ENCODE results near the gene STYXL1. TPM values are rescaled to one million over a fixed set of nuclear protein-coding genes. Genes with fewer than 3 reads are reported as not detected.
A peak's percentile ranks its signal among the peaks of the same experiment; 100 is the strongest.

The STYXL1 gene
- total RNA-seq, 1 donor from 2014 or later = 28.5 TPM

DNA sequence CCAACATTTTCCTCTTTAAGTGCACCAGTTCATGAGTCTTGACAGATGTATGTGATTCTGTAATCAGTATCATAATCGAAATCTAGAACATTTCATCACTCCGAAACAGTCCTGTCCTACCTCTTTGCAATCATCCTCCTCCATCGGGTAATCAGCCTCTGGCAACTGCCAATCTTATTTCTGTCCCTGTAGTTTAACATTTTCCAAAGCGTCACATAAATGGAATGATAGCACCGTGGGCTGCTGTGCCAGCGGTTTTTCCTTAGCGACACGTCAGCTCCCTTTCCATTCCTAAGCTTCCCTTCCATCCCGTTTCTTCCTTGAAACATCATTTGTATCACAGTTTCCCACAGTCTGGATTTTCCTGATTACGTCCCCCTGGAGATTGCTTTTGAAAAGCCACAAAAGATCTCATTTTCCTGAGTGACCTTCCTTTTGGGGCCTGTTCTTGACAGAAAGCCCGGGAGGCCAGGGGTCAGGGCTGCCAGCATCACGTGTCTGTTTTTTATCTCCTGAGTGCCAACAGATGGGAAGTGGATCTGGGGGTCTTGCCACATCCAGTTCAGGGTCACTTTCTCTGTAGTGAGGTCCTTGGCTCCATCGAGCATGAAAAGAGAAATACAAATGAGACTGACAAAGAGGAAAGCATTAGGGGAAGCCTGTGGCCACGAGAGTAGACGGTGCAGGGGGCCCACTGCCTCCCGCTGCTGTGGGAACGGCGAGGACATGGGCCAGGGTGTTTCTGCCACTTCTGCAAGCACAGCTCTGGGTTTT lies 85.0 kb downstream of the STYXL1 start:
- H3K9me3 Mint-ChIP-seq (ENCODE audit: low read depth) = no peaks in the 10 kb centered on the region
- peak overlapping the region; percentile 98 for H3K27ac Mint-ChIP-seq (ENCODE audit: unreplicated experiment)
- no peaks in the 10 kb centered on the region for H3K27me3 Mint-ChIP-seq (ENCODE audit: low read depth)
- H3K4me3 Mint-ChIP-seq (ENCODE audit: unreplicated experiment) = peak overlapping the region; percentile 21
- peaks cover 5% of the 10 kb centered on the region for H3K36me3 Mint-ChIP-seq (ENCODE audit: low read depth)
- H3K4me1 Mint-ChIP-seq (ENCODE audit: low read depth) = peaks cover 29% of the 10 kb centered on the region
- TF ChIP-seq, protein P1, sequence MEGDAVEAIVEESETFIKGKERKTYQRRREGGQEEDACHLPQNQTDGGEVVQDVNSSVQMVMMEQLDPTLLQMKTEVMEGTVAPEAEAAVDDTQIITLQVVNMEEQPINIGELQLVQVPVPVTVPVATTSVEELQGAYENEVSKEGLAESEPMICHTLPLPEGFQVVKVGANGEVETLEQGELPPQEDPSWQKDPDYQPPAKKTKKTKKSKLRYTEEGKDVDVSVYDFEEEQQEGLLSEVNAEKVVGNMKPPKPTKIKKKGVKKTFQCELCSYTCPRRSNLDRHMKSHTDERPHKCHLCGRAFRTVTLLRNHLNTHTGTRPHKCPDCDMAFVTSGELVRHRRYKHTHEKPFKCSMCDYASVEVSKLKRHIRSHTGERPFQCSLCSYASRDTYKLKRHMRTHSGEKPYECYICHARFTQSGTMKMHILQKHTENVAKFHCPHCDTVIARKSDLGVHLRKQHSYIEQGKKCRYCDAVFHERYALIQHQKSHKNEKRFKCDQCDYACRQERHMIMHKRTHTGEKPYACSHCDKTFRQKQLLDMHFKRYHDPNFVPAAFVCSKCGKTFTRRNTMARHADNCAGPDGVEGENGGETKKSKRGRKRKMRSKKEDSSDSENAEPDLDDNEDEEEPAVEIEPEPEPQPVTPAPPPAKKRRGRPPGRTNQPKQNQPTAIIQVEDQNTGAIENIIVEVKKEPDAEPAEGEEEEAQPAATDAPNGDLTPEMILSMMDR (IDR thresholded peaks at IDR 0.05) = no peak
- no peak for DNase-seq (ENCODE audit: low spot score)

DNA sequence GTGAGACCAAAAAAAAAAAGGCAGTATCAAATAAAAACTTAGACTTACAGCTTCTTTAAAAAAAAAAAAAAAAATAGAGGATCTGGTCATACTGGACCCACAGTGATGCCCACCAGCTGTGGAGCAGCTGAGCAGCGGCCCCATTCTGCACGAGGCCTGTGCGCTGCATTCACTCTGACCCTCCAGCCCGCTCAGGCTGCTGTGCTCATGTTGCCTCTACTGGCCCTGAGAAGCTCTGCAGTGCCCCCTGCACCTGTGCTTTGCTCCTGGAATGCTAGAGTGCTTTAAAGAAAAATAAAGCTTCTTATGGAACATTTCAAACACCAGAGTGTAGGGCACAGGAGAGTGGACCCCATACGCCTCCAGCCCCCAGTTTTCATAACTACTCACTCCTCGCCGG lies 86.6 kb downstream of the STYXL1 start:
- H3K4me1 Mint-ChIP-seq (ENCODE audit: low read depth) = peaks cover 42% of the 10 kb centered on the region

DNA sequence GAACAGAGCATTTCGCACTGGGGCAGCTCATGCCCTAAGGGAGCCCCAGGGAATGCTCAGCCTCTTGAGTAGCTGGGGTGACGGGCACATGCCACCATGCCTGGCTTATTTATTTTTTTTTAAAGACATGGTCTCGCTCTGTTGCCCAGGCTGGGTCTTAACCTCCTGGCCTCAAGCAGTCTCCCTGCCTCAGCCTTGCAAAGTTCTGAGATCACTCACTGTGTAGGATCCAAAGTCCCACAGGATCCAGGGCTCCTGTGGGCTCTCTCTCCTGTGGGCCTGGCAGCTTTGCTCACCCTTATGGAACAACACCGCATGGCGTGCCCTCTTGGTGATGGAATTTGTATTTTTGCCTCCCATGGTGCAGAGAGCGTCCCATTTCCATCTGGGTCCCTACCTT lies 87.4 kb downstream of the STYXL1 start:
- no peak overlapping the region for H3K27ac Mint-ChIP-seq (ENCODE audit: unreplicated experiment)
- no peak for DNase-seq (ENCODE audit: low spot score)
- peaks cover 8% of the 10 kb centered on the region for H3K36me3 Mint-ChIP-seq (ENCODE audit: low read depth)
- H3K27me3 Mint-ChIP-seq (ENCODE audit: low read depth) = no peaks in the 10 kb centered on the region
- H3K4me3 Mint-ChIP-seq (ENCODE audit: unreplicated experiment) = no peak overlapping the region
- no peaks in the 10 kb centered on the region for H3K9me3 Mint-ChIP-seq (ENCODE audit: low read depth)
- TF ChIP-seq, protein P1 (IDR thresholded peaks at IDR 0.05) = no peak
- peaks cover 42% of the 10 kb centered on the region for H3K4me1 Mint-ChIP-seq (ENCODE audit: low read depth)

More for the DNA sequence above, 86.6 kb downstream of the STYXL1 start:
- peak overlapping the region; percentile 42 for H3K27ac Mint-ChIP-seq (ENCODE audit: unreplicated experiment)
- peaks cover 5% of the 10 kb centered on the region for H3K36me3 Mint-ChIP-seq (ENCODE audit: low read depth)
- no peak for DNase-seq (ENCODE audit: low spot score)
- H3K4me3 Mint-ChIP-seq (ENCODE audit: unreplicated experiment) = no peak overlapping the region
- TF ChIP-seq, protein P1 (IDR thresholded peaks at IDR 0.05) = peak; percentile 19
- H3K27me3 Mint-ChIP-seq (ENCODE audit: low read depth) = no peaks in the 10 kb centered on the region
- H3K9me3 Mint-ChIP-seq (ENCODE audit: low read depth) = no peaks in the 10 kb centered on the region

DNA sequence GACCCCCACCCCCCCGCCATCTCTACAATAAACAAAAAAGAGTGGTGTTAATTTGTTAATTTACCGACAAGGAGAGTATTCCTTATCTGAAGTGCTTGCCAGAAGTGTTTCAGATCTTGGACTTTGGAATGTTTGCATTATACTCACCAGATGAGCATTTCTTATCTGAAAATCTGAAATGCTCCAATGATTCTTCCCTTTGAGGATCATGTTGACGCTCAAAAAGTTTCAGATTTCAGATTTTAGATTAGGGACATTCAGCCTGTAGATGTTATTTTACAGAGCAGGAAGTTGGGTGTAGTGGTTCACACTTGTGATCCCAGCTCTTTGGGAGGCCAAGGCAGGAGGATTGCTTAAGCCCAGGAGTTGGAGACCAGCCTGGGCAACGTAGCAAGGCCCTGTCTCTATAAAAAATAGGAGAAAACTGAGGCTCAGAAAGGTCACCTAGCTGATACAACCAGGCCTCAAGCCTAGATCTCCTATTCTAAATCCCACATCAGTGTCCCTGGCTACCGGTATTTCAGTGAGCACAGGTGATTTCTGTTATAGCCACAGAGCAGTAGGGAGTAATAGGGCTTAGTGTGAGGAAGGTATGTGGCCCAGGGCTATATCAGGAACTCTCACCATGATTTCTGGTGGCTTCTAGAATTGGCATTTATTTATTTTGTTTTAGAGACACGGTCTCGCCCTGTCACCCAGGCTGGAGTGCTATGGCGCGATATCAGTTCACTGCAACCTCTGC lies 88.8 kb downstream of the STYXL1 start:
- H3K9me3 Mint-ChIP-seq (ENCODE audit: low read depth) = no peaks in the 10 kb centered on the region
- TF ChIP-seq, protein P1 (IDR thresholded peaks at IDR 0.05) = no peak
- no peak overlapping the region for H3K27ac Mint-ChIP-seq (ENCODE audit: unreplicated experiment)
- no peak overlapping the region for H3K4me3 Mint-ChIP-seq (ENCODE audit: unreplicated experiment)
- H3K36me3 Mint-ChIP-seq (ENCODE audit: low read depth) = peaks cover 8% of the 10 kb centered on the region
- DNase-seq (ENCODE audit: low spot score) = no peak
- peaks cover 42% of the 10 kb centered on the region for H3K4me1 Mint-ChIP-seq (ENCODE audit: low read depth)
- H3K27me3 Mint-ChIP-seq (ENCODE audit: low read depth) = no peaks in the 10 kb centered on the region

DNA sequence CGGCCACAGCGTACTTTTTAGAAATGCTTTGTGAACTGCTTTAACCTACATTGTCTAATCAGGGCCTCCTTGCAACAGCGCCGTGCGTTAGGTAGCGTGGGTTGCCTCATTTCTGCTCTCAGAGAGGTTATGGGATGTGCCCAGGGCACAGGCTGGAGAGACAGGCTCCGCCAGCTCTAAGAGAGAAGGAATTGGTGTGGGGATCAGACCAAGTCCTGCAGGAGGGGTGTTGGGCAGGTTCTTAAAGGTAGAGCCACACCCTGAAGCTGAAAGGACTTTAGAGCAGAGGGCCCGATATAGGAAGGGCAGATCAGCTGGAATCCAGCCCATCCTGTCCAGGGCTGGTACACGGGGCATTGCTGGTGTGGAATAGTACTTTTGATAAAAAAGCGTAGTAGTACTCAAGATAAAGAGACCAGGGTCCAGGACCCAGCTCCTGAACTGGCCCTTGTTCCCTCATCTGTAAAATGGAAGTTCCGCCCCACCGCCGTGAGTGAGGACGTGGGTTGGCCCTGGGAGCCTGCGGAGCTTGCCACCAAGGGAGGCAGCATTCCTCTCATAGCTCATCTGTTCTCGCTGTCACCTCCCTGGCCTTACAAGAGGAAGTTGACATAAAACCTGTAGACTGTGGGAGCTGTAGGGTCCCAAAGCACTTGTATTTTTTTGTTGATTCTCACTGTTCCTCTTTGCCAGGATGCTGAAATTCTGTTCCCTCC lies 90.6 kb downstream of the STYXL1 start:
- TF ChIP-seq, protein P1 (IDR thresholded peaks at IDR 0.05) = no peak
- H3K4me3 Mint-ChIP-seq (ENCODE audit: unreplicated experiment) = no peak overlapping the region
- peak overlapping the region; percentile 77 for H3K27ac Mint-ChIP-seq (ENCODE audit: unreplicated experiment)
- no peaks in the 10 kb centered on the region for H3K9me3 Mint-ChIP-seq (ENCODE audit: low read depth)
- H3K27me3 Mint-ChIP-seq (ENCODE audit: low read depth) = no peaks in the 10 kb centered on the region
- peaks cover 7% of the 10 kb centered on the region for H3K36me3 Mint-ChIP-seq (ENCODE audit: low read depth)
- peaks cover 26% of the 10 kb centered on the region for H3K4me1 Mint-ChIP-seq (ENCODE audit: low read depth)
- DNase-seq (ENCODE audit: low spot score) = no peak
